GM23338 (cell line): ENCODE data around the gene RNF175.

Experiments used
- CREB1 ChIP-seq: fragments of 250-450 bp; sonication (Bioruptor Pico); IDR thresholded peaks from 2 replicates; pipeline ENCODE4 v1.5.0; 2020; ENCODE audit warnings: low read depth, mild to moderate bottlenecking, moderate library complexity
- CTCF ChIP-seq, 2 experiments: fragments of 200-600 bp in 1 of 2; sonication (generic) in 1 of 2; conservative IDR thresholded peaks; 2 replicates each; pipeline versions ENCODE4 v1.5.1 to v1.6.1; 2016 to 2017; ENCODE audit warnings: antibody characterized with exemption in 2 of 2, low read depth in 2 of 2, mild to moderate bottlenecking in 2 of 2, moderate library complexity in 1 of 2
- ETS1 ChIP-seq: IDR thresholded peaks from 2 replicates; pipeline ENCODE4 v1.6.1; 2016; ENCODE audit warnings: antibody characterized with exemption
- EZH2 ChIP-seq: fragments of 200-600 bp; sonication (generic); IDR thresholded peaks from one replicate; pipeline ENCODE4 v1.8.0; 2017; ENCODE audit warnings: antibody characterized with exemption, mild to moderate bottlenecking, low read depth; ENCODE audit not compliant: unreplicated experiment
- EZH2phosphoT487 ChIP-seq: fragments of 200-600 bp; sonication (generic); IDR thresholded peaks from one replicate; pipeline ENCODE4 v1.8.1; 2018; ENCODE audit warnings: antibody characterized with exemption; ENCODE audit not compliant: unreplicated experiment
- JUNB ChIP-seq: IDR thresholded peaks from one replicate; pipeline ENCODE4 v1.6.1; 2016; ENCODE audit warnings: antibody characterized with exemption; ENCODE audit not compliant: unreplicated experiment
- NANOG ChIP-seq: IDR thresholded peaks from 2 replicates; pipeline ENCODE4 v1.6.1; 2016; ENCODE audit warnings: antibody characterized with exemption, borderline replicate concordance
- POLR2AphosphoS5 ChIP-seq: IDR thresholded peaks from 2 replicates; pipeline ENCODE4 v1.6.1; 2016; ENCODE audit warnings: antibody characterized with exemption, low read depth
- REST ChIP-seq: IDR thresholded peaks from one replicate; pipeline ENCODE4 v1.6.1; 2018; ENCODE audit warnings: antibody characterized with exemption; ENCODE audit not compliant: unreplicated experiment
- STAT1 ChIP-seq: IDR thresholded peaks from one replicate; pipeline ENCODE4 v1.6.1; 2016; ENCODE audit warnings: antibody characterized with exemption; ENCODE audit not compliant: unreplicated experiment
- ZNF114 ChIP-seq: fragments of 250-450 bp; sonication (Bioruptor Pico); IDR thresholded peaks from 2 replicates; pipeline ENCODE4 v1.5.0; 2020; ENCODE audit warnings: mild to moderate bottlenecking, moderate library complexity
- ZNF331 ChIP-seq: fragments of 250-450 bp; sonication (Bioruptor Pico); IDR thresholded peaks from 2 replicates; pipeline ENCODE4 v1.5.0; 2020; ENCODE audit warnings: low read depth, mild to moderate bottlenecking, moderate library complexity
- ZNF462 ChIP-seq: fragments of 250-450 bp; sonication (Bioruptor Pico); IDR thresholded peaks from 2 replicates; pipeline ENCODE4 v1.5.0; 2020; ENCODE audit warnings: mild to moderate bottlenecking, moderate library complexity

- TF ChIP-seq ZNF114 (CRISPR knock-in tag) (no peak), POLR2AphosphoS5 (no peak), CTCF (conservative IDR thresholded peaks at IDR 0.05; ENCODE audit: low read depth in 2 of 2) (no peak), EZH2phosphoT487 (no peak), REST (no peak), JUNB (no peak), CREB1 (CRISPR knock-in tag) (no peak), EZH2 (no peak), NANOG (no peak), ZNF462 (CRISPR knock-in tag) (no peak), ZNF331 (no peak), ETS1 (no peak), STAT1 (no peak)
These were observed 35.2 kb downstream of the RNF175 start for GRCh38 chr4:153724606-153725005.
